ENCODE results near the gene HOXB6.

Gene HOXB6

GRCh38 chr17:48640858-48641180 is 36.0 kb upstream of the HOXB6 start:
- Histone ChIP-seq H3K4me1 (ENCODE audit: insufficient read depth, low read length) (no peaks in the 10 kb centered on the region), H3K4me2 (ENCODE audit: insufficient read depth, low read length) (no peak overlapping the region), H3K27me3 (ENCODE audit: insufficient read depth, low read length, poor library complexity) (peaks cover 56% of the 10 kb centered on the region), H3K79me2 (ENCODE audit: insufficient read depth, low read length) (no peaks in the 10 kb centered on the region), H4K20me1 (ENCODE audit: insufficient read depth, low read length) (no peaks in the 10 kb centered on the region), H3K9ac (ENCODE audit: low read depth, low read length) (no peak overlapping the region), H3K27ac (ENCODE audit: low read length) (no peak overlapping the region), H3K4me3 (ENCODE audit: low read depth in 1 of 2, low read length in 2 of 2) (no peak overlapping the region), H2AFZ (ENCODE audit: low read depth, low read length) (no peak overlapping the region), H3K9me3 (ENCODE audit: insufficient read depth, low read length, severe bottlenecking) (no peaks in the 10 kb centered on the region), H3K36me3 (ENCODE audit: insufficient read depth, low read length) (no peaks in the 10 kb centered on the region)
- ATAC-seq (ENCODE audit: insufficient read depth, low read depth) (no peak), DNase-seq (no peak)
- no peak for TF ChIP-seq CTCF (IDR thresholded peaks at IDR 0.05; ENCODE audit: borderline replicate concordance, extremely low read depth, low read length, poor library complexity, severe bottlenecking)
- no peak for TF ChIP-seq EZH2 (IDR thresholded peaks at IDR 0.05; ENCODE audit: borderline replicate concordance, low read depth, low read length, severe bottlenecking)

GRCh38 chr17:48639982-48640857 is 35.4 kb upstream of the HOXB6 start:
- peaks cover 57% of the 10 kb centered on the region for H3K27me3 ChIP-seq (ENCODE audit: insufficient read depth, low read length, poor library complexity)
- no peaks in the 10 kb centered on the region for H3K4me1 ChIP-seq (ENCODE audit: insufficient read depth, low read length)
- H3K4me2 ChIP-seq (ENCODE audit: insufficient read depth, low read length), result no peak overlapping the region
- H3K27ac ChIP-seq (ENCODE audit: low read length), result no peak overlapping the region
- no peaks in the 10 kb centered on the region for H3K9me3 ChIP-seq (ENCODE audit: insufficient read depth, low read length, severe bottlenecking)
- TF ChIP-seq CTCF (IDR thresholded peaks at IDR 0.05; ENCODE audit: borderline replicate concordance, extremely low read depth, low read length, poor library complexity, severe bottlenecking), result no peak
- no peak for TF ChIP-seq EZH2 (IDR thresholded peaks at IDR 0.05; ENCODE audit: borderline replicate concordance, low read depth, low read length, severe bottlenecking)
- H3K9ac ChIP-seq (ENCODE audit: low read depth, low read length), result no peak overlapping the region
- DNase-seq (no peak), ATAC-seq (ENCODE audit: insufficient read depth, low read depth) (no peak)
- H2AFZ ChIP-seq (ENCODE audit: low read depth, low read length), result no peak overlapping the region
- no peaks in the 10 kb centered on the region for H3K36me3 ChIP-seq (ENCODE audit: insufficient read depth, low read length)
- H3K79me2 ChIP-seq (ENCODE audit: insufficient read depth, low read length), result no peaks in the 10 kb centered on the region
- no peak overlapping the region for H3K4me3 ChIP-seq (ENCODE audit: low read depth in 1 of 2, low read length in 2 of 2)
- H4K20me1 ChIP-seq (ENCODE audit: insufficient read depth, low read length), result no peaks in the 10 kb centered on the region

GRCh38 chr17:48639136-48639535 is 34.4 kb upstream of the HOXB6 start:
- H3K4me1 ChIP-seq (ENCODE audit: insufficient read depth, low read length), result no peaks in the 10 kb centered on the region
- H3K27ac ChIP-seq (ENCODE audit: low read length), result no peak overlapping the region
- H3K4me2 ChIP-seq (ENCODE audit: insufficient read depth, low read length), result no peak overlapping the region
- no peak overlapping the region for H3K4me3 ChIP-seq (ENCODE audit: low read depth in 1 of 2, low read length in 2 of 2)
- no peaks in the 10 kb centered on the region for H3K79me2 ChIP-seq (ENCODE audit: insufficient read depth, low read length)
- no peak overlapping the region for H2AFZ ChIP-seq (ENCODE audit: low read depth, low read length)
- H3K9me3 ChIP-seq (ENCODE audit: insufficient read depth, low read length, severe bottlenecking), result no peaks in the 10 kb centered on the region
- DNase-seq (no peak), ATAC-seq (ENCODE audit: insufficient read depth, low read depth) (no peak)
- H3K36me3 ChIP-seq (ENCODE audit: insufficient read depth, low read length), result no peaks in the 10 kb centered on the region
- TF ChIP-seq EZH2 (IDR thresholded peaks at IDR 0.05; ENCODE audit: borderline replicate concordance, low read depth, low read length, severe bottlenecking) (no peak), CTCF (IDR thresholded peaks at IDR 0.05; ENCODE audit: borderline replicate concordance, extremely low read depth, low read length, poor library complexity, severe bottlenecking) (no peak)
- H4K20me1 ChIP-seq (ENCODE audit: insufficient read depth, low read length), result no peaks in the 10 kb centered on the region
- H3K27me3 ChIP-seq (ENCODE audit: insufficient read depth, low read length, poor library complexity), result peaks cover 57% of the 10 kb centered on the region
- no peak overlapping the region for H3K9ac ChIP-seq (ENCODE audit: low read depth, low read length)

All from DND-41 (cell line).